Endothelial cell of umbilical vein (primary cell): ENCODE measurements around the gene SNX2. TPM values are rescaled to one million over a fixed set of nuclear protein-coding genes. Genes with fewer than 3 reads are reported as not detected.

ENCODE experiments used
- BruUV-seq: library from RNA; stranded (reverse); fragments of 400-500 nt; replicated peaks from 2 replicates; lab custom pipeline; 2021; lab: Mats Ljungman, UMichigan
- CTCF ChIA-PET: fragments of 300-600, 350-600 bp; sonication (Branson Sonifier 250); formaldehyde crosslinking; loops from one replicate; lab custom pipeline; 2021; ENCODE audit warnings: antibody characterized with exemption, inconsistent platforms; lab: Charles Lee
- POLR2A ChIA-PET: fragments of 300-600, 350-600 bp; sonication (Branson Sonifier 250); formaldehyde crosslinking; loops from one replicate; lab custom pipeline; 2021; ENCODE audit warnings: antibody characterized with exemption, inconsistent platforms; lab: Charles Lee
- DNase-seq: peaks from one replicate; pipeline ENCODE4 v3.0.0-alpha.2; 2011; ENCODE audit warnings: low read depth, low spot score
- FAIRE-seq: peaks from 2 replicates; lab custom pipeline; 2011; peaks lifted over from hg19 to GRCh38; lab: Jason Lieb, UNC
- H2AFZ ChIP-seq: 2 replicates; pipeline ENCODE4 v1.6.0; 2012; ENCODE audit warnings: low read depth, low read length, control low read depth, inconsistent platforms
- H3K27ac ChIP-seq: 2 replicates; pipeline ENCODE4 v1.5.1; 2011; ENCODE audit warnings: low read depth, mild to moderate bottlenecking, control low read depth, low read length, moderate library complexity; ENCODE audit not compliant: insufficient read depth
- H3K27me3 ChIP-seq, 2 experiments: 2 replicates each; pipeline versions ENCODE4 v1.6.0 to v1.6.1; 2011; ENCODE audit warnings: low read length in 2 of 2, mixed read lengths in 1 of 2; ENCODE audit not compliant: control insufficient read depth in 2 of 2, insufficient read depth in 2 of 2
- H3K36me3 ChIP-seq, 2 experiments: 2 replicates in 1 of 2; 3 replicates in 1 of 2; pipeline ENCODE4 v1.5.1; 2011; ENCODE audit warnings: low read length in 2 of 2, mild to moderate bottlenecking in 1 of 2, moderate library complexity in 1 of 2; ENCODE audit not compliant: control insufficient read depth in 2 of 2, insufficient read depth in 2 of 2; ENCODE audit errors: extremely low read depth in 1 of 2
- H3K4me1 ChIP-seq: 3 replicates; pipeline ENCODE4 v1.5.1; 2011; ENCODE audit warnings: mild to moderate bottlenecking, low read length; ENCODE audit not compliant: control insufficient read depth, insufficient read depth; ENCODE audit errors: extremely low read depth
- H3K4me2 ChIP-seq: 2 replicates; pipeline ENCODE4 v1.6.1; 2011; ENCODE audit warnings: low read length, control low read depth, mixed read lengths; ENCODE audit not compliant: insufficient read depth
- H3K4me3 ChIP-seq, 3 experiments: fragments of 200-600 bp in 1 of 3; sonication (generic), shearing (Covaris generic) in 1 of 3; replicated peaks in 1 of 3; 2 replicates each; pipeline ENCODE4 v1.5.1; 2011 to 2016; ENCODE audit warnings: control low read depth in 3 of 3, low read length in 3 of 3, mild to moderate bottlenecking in 2 of 3, inconsistent platforms in 1 of 3, low read depth in 1 of 3, moderate library complexity in 1 of 3; ENCODE audit not compliant: insufficient read depth in 1 of 3
- H3K79me2 ChIP-seq: 2 replicates; pipeline ENCODE4 v1.6.0; 2012; ENCODE audit warnings: low read length, inconsistent platforms; ENCODE audit not compliant: control insufficient read depth, insufficient read depth
- H3K9ac ChIP-seq: replicated peaks from 2 replicates; pipeline ENCODE3; 2011; ENCODE audit warnings: low read length, control low read depth; ENCODE audit not compliant: insufficient read depth; ENCODE audit errors: extremely low read depth
- H3K9me1 ChIP-seq: replicated peaks from 3 replicates; pipeline ENCODE4 v1.6.0; 2011; ENCODE audit warnings: mild to moderate bottlenecking, low read length; ENCODE audit not compliant: control insufficient read depth, insufficient read depth; ENCODE audit errors: extremely low read depth
- H3K9me3 ChIP-seq: replicated peaks from 2 replicates; pipeline ENCODE4 v1.5.1; 2012; ENCODE audit warnings: low read length, inconsistent platforms; ENCODE audit not compliant: control insufficient read depth, insufficient read depth
- H4K20me1 ChIP-seq: replicated peaks from 2 replicates; pipeline ENCODE3; 2011; ENCODE audit warnings: mild to moderate bottlenecking, low read length; ENCODE audit not compliant: control insufficient read depth, insufficient read depth; ENCODE audit errors: extremely low read depth
- CTCF ChIP-seq, 2 donors: IDR thresholded peaks; 1 replicate in 1 of 2; 2 replicates in 1 of 2; pipeline ENCODE4 v1.5.1; 2011; ENCODE audit warnings: low read length in 2 of 2, mild to moderate bottlenecking in 2 of 2, moderate library complexity in 2 of 2, control low read depth in 1 of 2, inconsistent platforms in 1 of 2, low read depth in 1 of 2; ENCODE audit not compliant: insufficient read depth in 1 of 2; ENCODE audit errors: extremely low read depth in 1 of 2
- EZH2 ChIP-seq: IDR thresholded peaks from 2 replicates; pipeline ENCODE4 v1.6.1; 2012; ENCODE audit warnings: borderline replicate concordance, low read depth, mild to moderate bottlenecking, moderate library complexity, low read length, inconsistent platforms; ENCODE audit not compliant: severe bottlenecking
- FOS ChIP-seq: IDR thresholded peaks from 2 replicates; pipeline ENCODE4 v1.6.1; 2011; ENCODE audit warnings: mild to moderate bottlenecking, low read length, moderate library complexity, borderline replicate concordance; ENCODE audit not compliant: insufficient read depth
- GATA2 ChIP-seq: IDR thresholded peaks from 2 replicates; pipeline ENCODE4 v1.7.0; 2011; ENCODE audit warnings: low read depth, mild to moderate bottlenecking, moderate library complexity, mixed read lengths, low read length; ENCODE audit not compliant: insufficient read length, insufficient read depth
- JUN ChIP-seq: IDR thresholded peaks from 2 replicates; pipeline ENCODE4 v1.6.1; 2011; ENCODE audit warnings: borderline replicate concordance, low read depth; ENCODE audit not compliant: insufficient read length, insufficient read depth
- MAX ChIP-seq: IDR thresholded peaks from 2 replicates; pipeline ENCODE4 v1.6.1; 2011; ENCODE audit not compliant: insufficient read depth, insufficient read length
- MYC ChIP-seq: IDR thresholded peaks from one replicate; pipeline ENCODE4 v1.6.1; 2011; ENCODE audit warnings: mild to moderate bottlenecking, low read depth, low read length
- POLR2A ChIP-seq: IDR thresholded peaks from 2 replicates; pipeline ENCODE4 v1.6.1; 2012; ENCODE audit warnings: low read depth, mild to moderate bottlenecking, control low read depth, low read length
- POLR2AphosphoS5 ChIP-seq: IDR thresholded peaks from 2 replicates; pipeline ENCODE4 v1.6.1; 2012; ENCODE audit warnings: low read depth, mild to moderate bottlenecking, control low read depth, low read length, moderate library complexity; ENCODE audit not compliant: insufficient read depth
- dilution Hi-C: fragments of 300-500 bp; cut with MboI; formaldehyde crosslinking; loops from one replicate; pipeline ENCODE4 v1.15.0; 2019; ENCODE audit warnings: low sequenced_read_pairs; ENCODE audit not compliant: extremely low pct_ligation_motif_present
- intact Hi-C: fragments of 100-400 bp; cut with micrococcal nuclease; formaldehyde crosslinking; loops from one replicate; pipeline ENCODE4 v1.10.0; 2022
- polyA plus RNA-seq, 4 experiments: library from polyadenylated mRNA; depleted of rRNA in 3 of 4; stranded (reverse) in 3 of 4; unstranded in 1 of 4; fragments of >200 nt; gene quantifications; 2 replicates each; pipeline versions ENCODE4 v1.2.1 to v1.2.3, GENCODE V29; 2011 to 2012; ENCODE audit warnings: missing spikeins in 1 of 4
- total RNA-seq: library from RNA; stranded (reverse); gene quantifications from 2 replicates; pipeline ENCODE4 v1.2.3, GENCODE V29; 2021

The SNX2 gene
- total and polyA plus RNA-seq, 2 donors (not counting 3 experiments of a cell fraction or from before 2014, with no cell fraction given): 14.4 to 51.2 TPM

- Histone ChIP-seq H3K9me3 (no peaks in the 10 kb centered on the region), H3K4me1 (peaks cover 18% of the 10 kb centered on the region), H3K27ac (no peak overlapping the region), H3K36me3 (no peaks in the 10 kb centered on the region), H3K9me1 (no peaks in the 10 kb centered on the region), H3K9ac (no peak overlapping the region), H3K4me3 (no peak overlapping the region), H3K79me2 (peaks cover 27% of the 10 kb centered on the region), H3K27me3 (peaks cover 4 to 7% of the 10 kb centered on the region in 2 experiments), H2AFZ (peak overlapping the region; percentile 23), H4K20me1 (no peaks in the 10 kb centered on the region), H3K4me2 (no peak overlapping the region)
- dilution Hi-C loops (no loop called here), intact Hi-C loops (loop anchor here (1.0 to 2.0 kb wide), 5 partner anchors 17 to 257 kb away; partner anchors contain the start of gene SNX24)
- CTCF ChIA-PET: interaction anchor here (3.5 kb wide), 1 partner anchor 69 kb away, joined by 34 read pairs; no protein-coding TSS in a partner anchor
- peak; percentile 25 for DNase-seq
- no TSS peak for BruUV-seq
- TF ChIP-seq GATA2: no peak
- TF ChIP-seq MYC: no peak
- no peak for TF ChIP-seq EZH2
- no peak for TF ChIP-seq FOS
- no peak for TF ChIP-seq POLR2AphosphoS5
- TF ChIP-seq POLR2A: no peak
- TF ChIP-seq JUN: no peak
- no peak for TF ChIP-seq CTCF (IDR thresholded peaks at IDR 0.05; ENCODE audit: extremely low read depth in 1 of 2, insufficient read depth in 1 of 2, low read depth in 1 of 2, low read length in 2 of 2)
- TF ChIP-seq MAX: no peak
- POLR2A ChIA-PET: interaction anchor here (0.5 kb wide), 1 partner anchor 178 kb away, joined by 3 read pairs; no protein-coding TSS in a partner anchor
- FAIRE-seq: no peak
Measured at GRCh38 chr5:122773619-122774018, 1.3 kb upstream of the SNX2 start.
